Activated CD8-positive, alpha-beta memory T cell treated with anti-CD3 and anti-CD28 coated beads for 1 hour (primary cell): ENCODE results near the gene CXXC5.
"Not testable (repeated sequence)": the region's sequence is repeated elsewhere in the genome, so short reads cannot be mapped to it uniquely, and the experiment has no call there.

ENCODE experiments used
- DNase-seq, 2 donors: peaks; one replicate each; pipeline ENCODE4 v3.0.0-alpha.2; 2020; ENCODE audit warnings: low read depth in 1 of 2; ENCODE audit errors: extremely low read depth in 1 of 2

Gene CXXC5

DNA sequence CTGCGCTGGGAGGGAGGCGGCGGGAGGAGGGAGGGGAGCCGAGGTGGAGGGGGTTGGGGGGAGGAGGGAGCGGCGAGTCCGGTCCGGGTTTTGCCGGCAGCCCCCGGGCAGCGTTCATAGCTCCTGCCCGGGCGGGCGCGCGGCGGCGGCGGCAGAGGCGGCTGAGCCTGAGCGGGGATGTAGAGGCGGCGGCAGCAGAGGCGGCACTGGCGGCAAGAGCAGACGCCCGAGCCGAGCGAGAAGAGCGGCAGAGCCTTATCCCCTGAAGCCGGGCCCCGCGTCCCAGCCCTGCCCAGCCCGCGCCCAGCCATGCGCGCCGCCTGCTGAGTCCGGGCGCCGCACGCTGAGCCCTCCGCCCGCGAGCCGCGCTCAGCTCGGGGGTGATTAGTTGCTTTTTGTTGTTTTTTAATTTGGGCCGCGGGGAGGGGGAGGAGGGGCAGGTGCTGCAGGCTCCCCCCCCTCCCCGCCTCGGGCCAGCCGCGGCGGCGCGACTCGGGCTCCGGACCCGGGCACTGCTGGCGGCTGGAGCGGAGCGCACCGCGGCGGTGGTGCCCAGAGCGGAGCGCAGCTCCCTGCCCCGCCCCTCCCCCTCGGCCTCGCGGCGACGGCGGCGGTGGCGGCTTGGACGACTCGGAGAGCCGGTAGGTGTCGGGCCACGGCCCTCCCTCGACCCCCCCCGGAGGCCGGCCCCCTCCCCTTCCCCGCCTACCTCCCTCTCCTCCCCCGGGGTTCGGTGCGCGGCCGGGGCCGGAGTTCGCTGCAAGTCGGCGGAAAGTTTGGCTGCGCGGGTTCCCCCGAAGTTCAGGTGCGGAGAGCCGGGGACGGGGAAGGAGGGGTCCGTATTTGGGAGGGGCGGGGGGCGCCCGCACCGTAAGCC, at the start of gene CXXC5:
TSS of gene CXXC5 (plus strand) at position 145 of the 877 bp plus-strand sequence. CDS start 32,175 bp downstream, outside the sequence.
- DNase-seq, result no peak

DNA sequence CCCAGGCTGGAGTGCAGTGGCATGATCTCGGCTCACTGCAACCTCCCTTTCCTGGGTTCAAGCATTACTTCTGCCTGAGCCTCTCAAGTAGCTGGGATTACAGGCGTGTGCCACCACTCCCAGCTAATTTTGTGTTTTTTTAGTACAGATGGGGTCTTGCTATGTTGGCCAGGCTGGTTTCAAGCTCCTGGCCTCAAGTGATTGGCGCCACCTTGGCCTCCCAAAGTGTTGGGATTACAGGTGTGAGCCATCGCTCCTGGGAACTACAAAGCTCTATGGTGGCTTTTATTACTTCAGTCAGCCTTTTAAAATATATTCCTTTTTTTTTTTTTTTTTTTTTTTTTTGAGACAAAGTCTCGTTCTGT, 49.6 kb upstream of the CXXC5 start:
- DNase-seq, result not testable (repeated sequence)

DNA sequence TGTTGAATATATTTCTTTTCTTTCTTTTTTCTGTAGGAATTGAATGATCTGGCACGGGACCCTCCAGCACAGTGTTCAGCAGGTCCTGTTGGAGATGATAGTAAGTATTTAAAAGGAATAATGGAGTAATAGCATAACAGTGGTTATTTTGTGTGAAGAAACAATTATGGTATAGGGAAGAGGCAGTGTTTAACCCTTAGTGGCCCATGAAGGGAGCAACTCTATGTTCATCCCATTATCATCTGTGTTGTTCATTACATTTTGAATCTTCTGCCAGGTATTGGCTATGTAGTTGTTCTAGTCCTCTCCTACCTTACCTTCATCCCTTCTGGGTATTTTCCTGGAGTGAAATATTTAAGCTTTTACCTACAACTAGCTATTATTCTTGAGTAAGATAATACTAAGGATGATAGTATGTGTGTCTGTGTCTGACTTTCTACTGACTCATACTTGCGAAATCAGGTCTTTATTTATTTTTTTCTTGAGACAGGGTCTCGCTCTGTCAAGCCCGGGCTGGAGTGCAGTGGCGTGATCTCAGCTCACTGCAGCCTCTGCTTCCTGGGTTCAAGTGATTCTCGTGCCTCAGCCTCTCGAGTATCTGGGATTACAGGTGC, 47.7 kb upstream of the CXXC5 start:
- no peak for DNase-seq

DNA sequence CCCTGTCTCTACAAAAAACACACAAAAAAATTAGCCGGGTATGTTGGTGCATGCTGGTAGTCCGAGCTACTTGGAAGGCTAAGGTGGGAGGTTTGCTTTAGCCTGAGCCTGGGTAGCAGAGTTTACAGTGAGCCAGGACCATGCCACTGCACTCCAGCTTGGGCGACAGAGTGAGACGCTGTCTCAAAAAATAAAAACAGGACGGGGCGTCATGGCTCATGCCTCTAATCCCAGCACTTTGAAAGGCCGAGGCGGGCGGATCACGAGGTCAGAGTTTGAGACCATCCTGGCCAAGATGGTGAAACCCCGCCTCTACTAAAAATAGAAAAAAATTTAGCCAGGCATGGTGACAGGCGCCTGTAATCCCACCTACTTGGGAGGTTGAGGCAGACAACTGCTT, 46.7 kb upstream of the CXXC5 start:
- no peak for DNase-seq

DNA sequence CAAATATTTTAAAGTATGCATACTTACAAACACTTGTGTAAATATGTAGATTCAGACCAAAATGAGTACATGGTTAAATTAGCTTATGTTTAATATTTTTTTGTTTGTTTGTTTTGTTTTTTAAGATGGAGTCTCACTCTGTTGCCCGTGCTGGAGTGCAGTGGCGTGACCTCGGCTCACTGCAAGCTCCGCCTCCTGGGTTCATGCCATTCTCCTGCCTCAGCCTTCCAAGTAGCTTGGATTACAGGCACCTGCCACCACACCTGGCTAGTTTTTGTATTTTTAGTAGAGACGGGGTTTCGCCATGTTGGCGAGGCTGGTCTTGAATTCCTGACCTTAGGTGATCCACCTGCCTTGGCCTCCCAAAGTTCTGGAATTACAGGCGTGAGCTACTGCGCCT, 46.2 kb upstream of the CXXC5 start:
- not testable (repeated sequence) for DNase-seq

DNA sequence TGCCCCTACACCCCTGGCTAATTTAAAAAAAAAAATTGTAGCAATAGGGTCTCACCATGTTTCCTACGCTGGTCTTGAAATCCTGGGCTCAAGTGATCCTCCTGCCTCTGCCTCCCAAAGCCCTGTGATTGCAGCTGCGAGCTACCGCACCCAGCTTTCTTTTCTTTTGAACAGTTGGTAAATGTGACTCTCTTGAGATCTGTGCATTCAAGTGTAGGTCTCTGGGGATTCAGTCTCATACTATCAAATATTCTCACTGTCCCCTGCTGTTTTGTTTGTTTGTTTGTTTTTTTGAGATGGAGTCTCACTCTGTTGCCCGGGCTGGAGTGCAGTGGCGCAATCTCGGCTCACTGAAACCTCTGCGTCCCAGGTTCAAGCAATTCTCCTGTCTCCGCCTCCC, 42.3 kb upstream of the CXXC5 start:
- no peak for DNase-seq

DNA sequence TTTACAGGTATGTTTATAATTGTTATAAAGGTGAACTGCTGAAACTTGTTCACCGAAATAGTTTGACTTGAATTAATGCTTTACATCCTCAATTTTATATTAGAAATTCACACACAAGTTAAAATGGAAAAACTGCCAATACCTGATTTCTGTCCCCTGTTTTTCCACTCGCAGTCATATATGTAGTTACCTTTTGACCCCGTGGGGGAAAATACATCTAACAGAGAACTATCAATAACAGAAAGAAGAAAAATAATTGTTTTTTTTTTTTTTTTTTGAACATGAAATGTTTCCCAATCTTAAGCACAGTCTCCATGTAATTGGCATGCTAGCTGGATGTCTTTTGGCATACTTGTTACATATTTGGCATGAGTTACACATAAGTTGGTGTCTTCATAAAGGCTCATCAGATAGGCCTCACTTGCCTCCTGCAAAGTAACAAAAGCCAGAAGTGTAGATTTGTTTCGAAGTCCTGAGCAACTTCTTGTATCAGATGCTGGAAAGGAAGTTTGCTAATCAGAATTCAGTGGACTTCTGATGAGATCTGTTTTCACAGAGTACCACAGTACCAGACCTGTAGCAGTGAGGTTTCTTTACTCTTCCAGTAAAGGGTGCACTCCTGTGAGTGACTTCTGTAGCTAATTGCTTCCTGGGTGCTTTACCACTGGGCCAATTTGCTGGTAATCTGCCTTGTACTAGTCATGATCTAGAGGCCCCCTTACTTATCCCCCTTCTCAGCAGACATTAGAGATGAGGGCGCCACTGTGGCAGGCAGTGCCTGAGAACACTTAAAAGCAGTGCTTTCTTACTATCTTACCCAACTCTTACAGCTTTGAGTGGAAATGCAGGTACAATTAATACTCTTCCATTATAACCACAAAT, 36.2 kb upstream of the CXXC5 start:
- no peak for DNase-seq

DNA sequence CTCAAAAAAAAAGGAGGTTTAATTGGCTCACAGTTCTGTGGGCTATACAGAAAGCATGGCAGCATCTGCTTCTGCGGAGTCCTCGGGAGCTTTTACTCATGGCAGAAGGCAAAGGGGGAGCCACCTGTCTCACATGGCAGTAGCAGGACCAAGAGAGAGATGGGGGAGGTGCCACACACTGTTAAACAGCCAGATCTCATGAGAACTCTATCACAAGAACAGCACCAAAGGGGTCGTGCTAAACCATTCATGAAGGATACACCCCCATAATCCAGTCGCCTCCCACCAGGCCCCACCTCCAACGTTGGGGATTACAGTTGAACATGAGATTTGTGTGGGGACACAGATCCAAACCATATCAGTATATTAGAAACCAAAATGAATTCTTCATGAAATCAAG, 28.3 kb upstream of the CXXC5 start:
- DNase-seq, result no peak

DNA sequence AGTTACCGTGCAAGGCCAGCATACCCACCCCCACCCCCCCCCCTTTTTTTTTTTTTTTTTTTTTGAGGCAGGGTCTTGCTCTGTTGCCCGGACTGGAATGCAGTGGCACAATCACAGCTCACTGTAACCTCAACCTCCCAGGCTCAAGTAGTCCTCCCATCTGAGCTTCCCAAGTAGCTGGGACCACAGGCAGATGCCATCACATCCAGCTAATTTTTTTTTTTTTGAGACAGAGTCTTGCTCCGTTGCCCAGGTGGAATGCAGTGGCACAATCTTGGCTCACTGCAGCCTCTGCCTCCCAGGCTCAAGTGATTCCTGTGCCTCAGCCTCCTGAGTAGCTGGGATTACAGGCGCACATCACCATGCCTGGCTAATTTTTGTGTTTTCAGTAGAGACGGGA, 22.8 kb upstream of the CXXC5 start:
- DNase-seq, result not testable (repeated sequence)

DNA sequence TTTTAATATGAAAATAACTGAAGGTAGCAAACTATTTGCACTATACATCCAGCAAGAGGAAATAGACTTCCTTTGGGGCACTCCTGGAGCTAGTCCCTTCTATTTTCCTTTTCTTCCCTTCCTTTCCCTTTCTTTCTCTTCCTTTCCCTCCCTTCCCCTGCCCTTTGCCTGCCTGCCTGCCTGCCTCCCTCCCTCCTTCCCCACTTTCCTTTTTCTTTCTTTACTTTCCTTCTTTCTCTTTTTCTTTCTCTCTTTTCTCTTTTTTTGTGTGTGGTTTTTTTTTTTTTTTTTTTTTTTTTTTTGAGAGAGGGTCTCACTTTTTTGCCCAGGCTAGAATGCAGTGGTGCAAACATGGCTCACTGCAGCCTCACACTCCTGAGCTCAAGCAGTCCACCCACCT, 17.3 kb upstream of the CXXC5 start:
- no peak for DNase-seq

DNA sequence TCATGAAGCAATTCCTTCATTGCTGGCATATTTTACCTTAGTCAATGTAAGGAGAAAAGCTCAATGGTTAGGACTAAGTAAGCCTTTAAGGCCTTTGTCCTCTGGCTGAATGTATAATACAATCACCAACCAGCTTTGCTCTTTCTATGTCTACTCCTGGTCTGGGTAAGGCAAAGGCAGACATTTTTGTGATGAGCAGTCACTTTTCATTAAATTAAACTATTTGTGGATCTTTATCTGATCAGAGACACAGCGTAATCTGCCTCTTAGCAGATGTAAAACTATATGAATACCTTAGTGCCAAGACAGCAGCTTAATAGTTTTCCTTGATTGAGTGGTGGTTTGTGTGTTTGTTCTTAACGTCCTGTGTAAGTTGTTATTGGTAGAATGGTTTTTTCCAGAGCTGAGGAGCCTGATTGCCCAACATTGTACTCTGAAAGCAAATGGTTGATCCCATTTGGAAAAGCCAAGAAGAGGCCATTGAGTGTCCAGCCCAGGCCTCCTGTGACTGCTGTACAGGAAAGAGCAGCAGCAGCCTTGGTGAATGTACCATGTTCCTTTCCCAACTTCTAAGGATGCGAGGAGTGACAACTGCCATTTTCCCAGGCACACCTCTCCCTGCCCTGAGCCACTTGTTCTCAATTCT, 16.5 kb upstream of the CXXC5 start:
- DNase-seq, result no peak

DNA sequence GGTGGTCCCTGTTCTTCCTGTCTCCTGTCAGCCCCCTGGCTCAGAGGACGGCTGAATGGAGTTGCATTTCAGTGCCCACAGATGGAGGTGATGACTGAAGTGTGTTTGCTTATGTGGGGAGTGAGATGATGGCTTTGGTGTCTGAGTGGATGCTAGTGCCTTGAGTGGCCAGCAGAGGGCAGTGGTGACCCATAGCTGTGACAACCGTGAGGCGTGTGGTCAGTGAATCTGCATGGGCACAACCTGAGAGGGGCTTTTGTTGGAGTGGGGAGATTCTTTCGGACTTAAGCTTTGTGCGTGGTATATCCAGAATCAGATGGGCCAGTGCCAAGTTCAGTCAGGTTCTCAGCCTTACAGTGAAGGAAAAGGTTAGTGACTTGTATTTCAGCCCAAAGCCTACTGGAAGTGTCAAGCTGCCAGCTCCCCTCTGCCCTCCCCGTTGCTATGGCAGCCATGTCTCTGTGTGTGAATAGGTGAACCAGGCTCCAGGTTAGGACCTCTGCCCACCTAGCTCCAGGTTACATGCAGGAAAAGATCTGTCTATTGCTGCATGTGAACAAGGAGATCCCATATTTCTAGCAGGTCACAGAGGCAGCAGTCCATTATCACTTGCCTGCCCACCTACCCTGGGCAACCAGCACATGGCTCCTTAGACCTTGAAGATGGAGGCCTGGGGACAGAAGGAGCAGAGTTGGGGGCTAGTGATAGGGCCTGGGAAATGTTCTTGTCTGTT, 14.7 kb upstream of the CXXC5 start:
- DNase-seq, result no peak

DNA sequence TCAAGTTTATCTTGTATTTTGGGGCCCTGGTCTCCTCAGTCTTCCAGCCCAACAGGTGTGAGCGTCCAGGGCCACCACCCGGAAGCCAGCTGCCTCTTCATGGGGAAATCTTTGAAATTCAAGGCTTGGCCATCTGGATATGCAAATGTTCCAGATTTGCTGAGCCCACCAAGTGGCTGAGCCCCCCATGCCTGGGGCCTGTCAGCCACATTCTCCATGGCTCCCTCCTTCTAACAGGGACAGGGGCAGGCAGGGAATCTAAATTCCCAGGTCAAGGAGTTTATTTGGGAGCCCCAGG, 14.2 kb upstream of the CXXC5 start:
- DNase-seq, result no peak

DNA sequence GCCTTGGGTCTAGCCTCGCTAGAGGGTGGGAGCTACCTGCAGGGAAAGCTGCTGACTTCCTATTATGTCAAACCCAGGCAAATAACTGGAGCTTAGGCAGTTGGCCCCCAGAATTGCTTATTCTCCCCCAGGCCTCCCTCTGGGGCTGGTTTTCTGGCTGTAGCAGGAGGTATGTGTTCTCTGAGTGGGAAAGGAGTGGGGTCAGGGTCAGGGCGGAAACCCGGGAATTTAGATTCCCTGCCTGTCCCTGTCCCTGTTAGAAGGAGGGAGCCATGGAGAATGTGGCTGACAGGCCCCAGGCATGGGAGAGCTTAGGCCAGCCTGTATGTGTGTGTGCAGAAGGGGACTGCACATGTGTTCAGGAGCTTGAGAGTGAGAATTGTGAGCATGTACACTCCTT, 13.6 kb upstream of the CXXC5 start:
- DNase-seq, result no peak

DNA sequence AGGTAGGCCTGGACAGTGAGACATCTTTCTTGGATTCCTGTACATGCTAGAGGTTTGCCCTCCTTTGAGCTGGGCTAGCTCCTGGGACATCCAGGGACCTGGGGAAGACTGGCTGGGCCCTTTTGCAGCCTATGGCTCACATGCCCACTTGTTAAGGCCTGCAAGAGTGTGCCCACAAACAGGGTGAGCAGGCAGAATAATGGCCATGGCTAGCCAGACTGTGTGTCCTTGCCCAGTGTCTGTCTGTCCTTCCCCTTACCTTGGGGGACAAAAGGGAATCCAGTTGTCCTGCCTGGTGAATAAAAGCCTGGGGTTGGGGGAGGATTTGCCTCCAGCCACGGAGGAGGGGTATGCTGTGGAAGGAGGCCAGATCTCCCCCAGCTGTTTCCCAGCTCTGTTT, 13.0 kb upstream of the CXXC5 start:
- DNase-seq, result no peak

DNA sequence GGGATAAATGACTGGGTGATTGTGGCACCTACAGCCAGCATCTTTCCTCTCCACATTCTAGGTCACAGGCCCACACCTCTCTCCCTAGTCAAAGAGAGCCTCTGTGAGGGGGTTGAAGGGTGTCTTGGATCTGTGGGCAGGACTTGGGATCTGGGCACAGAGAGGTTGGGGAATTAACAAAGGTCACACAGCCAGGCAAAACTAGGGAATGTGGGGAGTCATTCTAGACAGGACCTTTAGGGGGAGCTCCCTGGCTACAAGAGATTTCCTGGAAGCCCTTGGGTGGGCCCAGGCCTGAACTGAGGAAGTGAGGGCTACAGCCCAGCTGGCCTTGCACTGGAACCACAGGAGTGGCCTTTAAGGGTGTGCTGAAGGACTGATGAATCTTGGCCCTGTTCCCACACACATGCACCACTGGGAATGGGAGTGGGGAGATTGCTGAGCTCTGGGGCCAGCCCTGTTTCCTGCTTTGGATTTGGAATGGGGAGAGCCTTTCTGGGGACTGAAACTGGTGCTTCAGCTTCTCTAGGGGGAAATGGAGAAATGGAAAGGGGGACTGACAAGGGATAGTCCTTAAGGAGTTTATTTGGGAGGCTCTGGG, 12.4 kb upstream of the CXXC5 start:
- DNase-seq, result no peak

DNA sequence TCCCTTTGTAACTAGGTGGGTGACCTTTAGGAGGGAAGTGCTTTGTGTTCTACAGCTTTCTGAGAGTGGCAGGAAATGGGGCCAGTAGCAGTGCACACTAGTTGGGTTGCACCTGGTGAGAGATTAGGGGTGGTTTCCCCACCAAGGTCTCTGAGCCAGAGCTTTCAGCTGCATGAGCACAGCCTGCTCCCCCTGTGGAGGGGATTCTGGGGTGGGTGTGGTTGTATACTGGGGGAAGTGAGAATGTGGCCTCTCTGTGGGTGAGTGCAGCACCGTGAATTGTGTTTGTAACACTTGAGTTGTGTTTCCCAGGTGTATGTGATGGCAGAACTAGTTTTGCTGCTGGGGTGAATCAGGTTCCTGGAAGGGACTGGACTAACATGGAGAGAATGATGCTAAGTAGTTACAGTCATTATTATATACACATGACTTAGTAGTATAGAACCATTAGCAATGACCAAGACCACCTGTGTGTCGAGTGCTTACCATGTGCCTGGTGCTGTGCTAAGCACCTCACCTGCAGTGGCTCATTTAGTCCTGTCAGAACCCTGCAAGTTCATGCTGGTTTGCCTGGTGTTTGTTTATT, 11.8 kb upstream of the CXXC5 start:
- no peak for DNase-seq

DNA sequence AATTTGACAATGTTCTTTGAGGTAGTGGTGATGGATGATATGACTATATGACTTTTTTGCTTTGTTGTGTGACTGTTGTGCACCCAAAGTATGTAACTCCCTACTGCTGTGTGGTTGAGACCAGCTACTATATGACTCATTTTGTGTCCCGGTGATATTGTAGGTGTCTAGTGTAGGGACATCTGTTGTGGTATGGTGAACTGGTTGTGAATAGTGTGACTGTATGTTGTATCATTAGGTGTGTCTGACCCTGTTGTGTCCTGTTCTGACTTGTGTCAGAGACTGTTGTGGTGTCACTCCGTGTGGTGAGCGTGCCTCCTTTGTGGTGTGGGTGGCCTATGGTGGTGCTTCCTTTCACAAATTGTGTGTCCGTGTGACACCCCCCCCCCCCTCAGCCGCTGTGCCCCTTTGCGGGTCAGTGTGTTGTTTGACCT, 11.2 kb upstream of the CXXC5 start:
- DNase-seq, result no peak

DNA sequence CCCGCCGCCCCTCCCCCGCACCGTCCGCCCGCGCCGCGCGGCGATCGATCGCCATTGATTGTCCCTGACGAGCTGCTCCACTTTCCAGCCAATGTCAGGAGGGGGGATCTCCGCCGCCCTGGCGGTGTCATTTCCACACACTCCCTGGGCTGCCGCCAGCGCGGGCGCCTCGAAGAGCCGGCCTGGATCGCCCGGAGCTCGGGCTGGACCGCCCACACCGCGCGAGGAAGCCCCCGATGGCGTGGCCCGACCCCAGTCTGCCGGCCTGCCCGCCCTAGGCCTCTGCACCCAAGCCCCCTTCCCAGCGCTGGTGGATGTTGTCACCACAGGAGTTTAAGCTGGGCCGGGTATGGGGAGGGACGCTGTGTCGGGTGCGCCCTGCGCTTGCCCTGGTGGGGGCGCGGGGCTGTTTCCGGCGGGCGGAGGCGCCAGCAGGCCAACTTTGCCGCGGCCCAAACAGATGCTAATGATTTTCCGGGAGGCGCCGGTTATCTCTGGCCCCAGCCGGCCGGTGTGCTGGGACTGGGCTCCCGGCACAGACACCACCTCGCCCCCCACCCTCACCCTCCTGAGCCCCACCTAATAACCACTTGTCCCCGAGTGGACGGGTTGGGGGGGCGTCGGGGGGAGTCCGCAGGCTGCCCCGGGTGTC, 10.6 kb upstream of the CXXC5 start:
- no peak for DNase-seq
